ENCODE data around the gene GH2.

DNA sequence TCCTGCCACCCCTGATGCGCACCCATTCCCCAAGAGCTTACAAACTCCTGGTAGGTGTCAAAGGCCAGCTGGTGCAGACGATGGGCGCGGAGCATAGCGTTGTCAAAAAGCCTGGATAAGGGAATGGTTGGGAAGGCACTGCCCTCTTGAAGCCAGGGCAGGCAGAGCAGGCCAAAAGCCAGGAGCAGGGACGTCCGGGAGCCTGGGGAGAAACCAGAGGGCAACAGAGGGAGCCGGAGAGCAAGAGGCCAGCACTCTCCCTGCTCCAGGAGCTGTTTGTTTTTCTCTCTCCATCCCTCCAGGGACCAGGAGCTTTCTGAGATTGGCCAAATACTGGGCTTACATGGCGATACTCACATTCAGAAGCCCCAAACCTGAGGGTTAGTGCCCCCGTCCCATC is 36.6 kb upstream of the GH2 start:
- TF ChIP-seq CTCF (IDR thresholded peaks at IDR 0.05 in 4 of 5, conservative IDR thresholded peaks at IDR 0.05 in 1 of 5) (no peak), POLR2A (IDR thresholded peaks at IDR 0.05) (no peak)
